Hepatocyte (in vitro differentiated cells): ENCODE data around the gene CA12. TPM values are rescaled to one million over a fixed set of nuclear protein-coding genes. Genes with fewer than 3 reads are reported as not detected.
A peak's percentile ranks its signal among the peaks of the same experiment; 100 is the strongest.

Experiments
- DNase-seq: peaks from one replicate; pipeline ENCODE4 v3.0.0-alpha.2; 2016; ENCODE audit warnings: low spot score
- H2AFZ ChIP-seq: fragments of 200-600 bp; sonication (generic); 2 replicates; pipeline ENCODE4 v1.6.0; 2016; ENCODE audit warnings: antibody characterized with exemption, mild to moderate bottlenecking
- H3K27ac ChIP-seq: fragments of 200-600 bp; sonication (generic); 2 replicates; pipeline ENCODE4 v1.5.1; 2016; ENCODE audit warnings: mild to moderate bottlenecking
- H3K27me3 ChIP-seq: fragments of 200-600 bp; sonication (generic); 2 replicates; pipeline ENCODE4 v1.6.1; 2016
- H3K36me3 ChIP-seq: fragments of 200-600 bp; sonication (generic); replicated peaks from 2 replicates; pipeline ENCODE4 v1.5.1; 2016; ENCODE audit warnings: low read depth; ENCODE audit not compliant: insufficient read depth
- H3K4me1 ChIP-seq: fragments of 200-600 bp; sonication (generic); 2 replicates; pipeline ENCODE4 v1.5.1; 2016; ENCODE audit warnings: mild to moderate bottlenecking, moderate library complexity; ENCODE audit not compliant: insufficient read depth
- H3K4me2 ChIP-seq: fragments of 200-600 bp; sonication (generic); 2 replicates; pipeline ENCODE4 v1.6.0; 2016
- H3K4me3 ChIP-seq: fragments of 200-600 bp; sonication (generic); 2 replicates; pipeline ENCODE4 v1.5.1; 2016; ENCODE audit warnings: mild to moderate bottlenecking
- H3K79me2 ChIP-seq: fragments of 200-600 bp; sonication (generic); 2 replicates; pipeline ENCODE4 v1.6.0; 2017; ENCODE audit warnings: mild to moderate bottlenecking
- H3K9me2 ChIP-seq: fragments of 200-600 bp; sonication (generic); replicated peaks from 2 replicates; pipeline ENCODE4 v1.6.0; 2017; ENCODE audit warnings: mild to moderate bottlenecking; ENCODE audit not compliant: insufficient read depth
- H3K9me3 ChIP-seq: fragments of 200-600 bp; sonication (generic); 2 replicates; pipeline ENCODE4 v1.5.1; 2016; ENCODE audit warnings: low read depth, mild to moderate bottlenecking
- H4K20me1 ChIP-seq: fragments of 200-600 bp; sonication (generic); 2 replicates; pipeline ENCODE4 v1.6.0; 2016; ENCODE audit warnings: mild to moderate bottlenecking; ENCODE audit not compliant: insufficient read depth, poor library complexity, severe bottlenecking
- CTCF ChIP-seq: fragments of 200-600 bp; sonication (generic); IDR thresholded peaks from 2 replicates; pipeline ENCODE4 v1.5.1; 2016; ENCODE audit warnings: antibody characterized with exemption, mild to moderate bottlenecking; ENCODE audit not compliant: poor library complexity
- EZH2 ChIP-seq: fragments of 200-600 bp; sonication (generic); IDR thresholded peaks from 2 replicates; pipeline ENCODE4 v1.6.1; 2016; ENCODE audit warnings: antibody characterized with exemption, mild to moderate bottlenecking, borderline replicate concordance
- EZH2phosphoT487 ChIP-seq: fragments of 200-600 bp; sonication (generic); IDR thresholded peaks from one replicate; pipeline ENCODE4 v1.6.1; 2018; ENCODE audit warnings: antibody characterized with exemption, mild to moderate bottlenecking, low read depth, moderate library complexity; ENCODE audit not compliant: unreplicated experiment, severe bottlenecking
- WGBS: methylation state at CpG from one replicate; pipeline ENCODE4 v1.1.6; 2016; ENCODE audit warnings: low lambda C conversion rate; ENCODE audit errors: missing lambda C conversion rate; 5-methylcytosine and 5-hydroxymethylcytosine counted together
- polyA plus RNA-seq: library from polyadenylated mRNA; unstranded; fragments of >200 nt; fragmentation: Nextera tagmentation; extraction: Ambion mirVana; gene quantifications from 2 replicates; pipeline ENCODE4 v1.2.1, GENCODE V29; 2016
- total RNA-seq: library from RNA; depleted of rRNA; stranded (reverse); fragments of >200 nt; gene quantifications from 2 replicates; pipeline ENCODE4 v1.2.3, GENCODE V29; 2014

CA12 gene
- total and polyA plus RNA-seq, 2 experiments from 2014 or later, result 13.8 to 16.6 TPM

- Histone ChIP-seq H4K20me1 (no peaks in the 10 kb centered on the region), H2AFZ (no peak overlapping the region), H3K27me3 (no peaks in the 10 kb centered on the region), H3K4me3 (no peak overlapping the region), H3K4me1 (peaks cover 4% of the 10 kb centered on the region), H3K9me2 (no peaks in the 10 kb centered on the region), H3K27ac (no peak overlapping the region), H3K79me2 (no peaks in the 10 kb centered on the region), H3K36me3 (no peaks in the 10 kb centered on the region), H3K9me3 (no peaks in the 10 kb centered on the region), H3K4me2 (no peak overlapping the region)
- WGBS, result 90% methylated on average over 5 of the region's 5 CpGs
- TF ChIP-seq CTCF (no peak), EZH2 (no peak), EZH2phosphoT487 (no peak)
- DNase-seq, result no peak
These were observed 23.5 kb upstream of the CA12 start for GRCh38 chr15:63405159-63405558.

GRCh38 chr15:63403254-63403945, 21.8 kb upstream of the CA12 start:
- H3K79me2 ChIP-seq, result no peaks in the 10 kb centered on the region
- TF ChIP-seq EZH2 (no peak), CTCF (no peak), EZH2phosphoT487 (no peak)
- H3K4me1 ChIP-seq, result peaks cover 4% of the 10 kb centered on the region
- H3K27ac ChIP-seq, result no peak overlapping the region
- DNase-seq, result no peak
- 87% methylated on average over 11 of the region's 11 CpGs for WGBS
- H3K36me3 ChIP-seq, result no peaks in the 10 kb centered on the region
- no peak overlapping the region for H3K4me2 ChIP-seq
- no peaks in the 10 kb centered on the region for H4K20me1 ChIP-seq
- no peaks in the 10 kb centered on the region for H3K9me3 ChIP-seq
- no peak overlapping the region for H2AFZ ChIP-seq
- no peak overlapping the region for H3K4me3 ChIP-seq
- no peaks in the 10 kb centered on the region for H3K27me3 ChIP-seq
- no peaks in the 10 kb centered on the region for H3K9me2 ChIP-seq

GRCh38 chr15:63402498-63403253, 21.0 kb upstream of the CA12 start:
- H3K9me2 ChIP-seq, result no peaks in the 10 kb centered on the region
- no peak overlapping the region for H3K27ac ChIP-seq
- H3K4me1 ChIP-seq, result peaks cover 4% of the 10 kb centered on the region
- whole genome bisulfite sequencing, result 63% methylated on average over 7 of the region's 7 CpGs
- TF ChIP-seq CTCF (peak; percentile 75), EZH2 (no peak)
- H3K79me2 ChIP-seq, result no peaks in the 10 kb centered on the region
- no peak overlapping the region for H3K4me2 ChIP-seq
- no peaks in the 10 kb centered on the region for H4K20me1 ChIP-seq
- H3K36me3 ChIP-seq, result no peaks in the 10 kb centered on the region
- no peak overlapping the region for H3K4me3 ChIP-seq
- peak; percentile 43 for DNase-seq
- H3K9me3 ChIP-seq, result no peaks in the 10 kb centered on the region
- H3K27me3 ChIP-seq, result no peaks in the 10 kb centered on the region
- H2AFZ ChIP-seq, result no peak overlapping the region
